Gastroesophageal sphincter (tissue), 4 donors: ENCODE measurements around the gene SND1. TPM values are rescaled to one million over a fixed set of nuclear protein-coding genes. Genes with fewer than 3 reads are reported as not detected.

Experiments used
- ATAC-seq: fragments of 150-250 bp; one replicate; pipeline ENCODE4 v1.9.1; 2016; ENCODE audit warnings: mild to moderate bottlenecking, moderate library complexity
- H3K27ac ChIP-seq, 4 donors: fragments of 200-600 bp; sonication (generic) in 3 of 4; 1 replicate in 3 of 4; 2 replicates in 1 of 4; pipeline ENCODE4 v1.5.1; 2016 to 2019
- H3K27me3 ChIP-seq: fragments of 200-600 bp; sonication (generic); one replicate; pipeline ENCODE4 v1.5.1; 2019
- H3K36me3 ChIP-seq, 2 donors: fragments of 200-600 bp; sonication (generic); one replicate each; pipeline ENCODE4 v1.5.1; 2019; ENCODE audit warnings: control low read depth in 1 of 2
- H3K4me1 ChIP-seq, 3 donors: fragments of 200-600 bp; sonication (generic); 1 replicate in 2 of 3; 2 replicates in 1 of 3; pipeline ENCODE4 v1.5.1; 2016 to 2019; ENCODE audit warnings: control low read depth in 2 of 3
- H3K4me3 ChIP-seq, 2 donors: fragments of 200-600 bp; sonication (generic); one replicate each; pipeline ENCODE4 v1.5.1; 2019; ENCODE audit warnings: mild to moderate bottlenecking in 1 of 2, moderate library complexity in 1 of 2
- H3K9me3 ChIP-seq, 3 donors: fragments of 200-600 bp; sonication (generic); one replicate each; pipeline ENCODE4 v1.5.1; 2017 to 2019; ENCODE audit warnings: control low read depth in 2 of 3
- CTCF ChIP-seq, 4 experiments: fragments of 200-600 bp in 2 of 4; fragments of 450-650 bp in 2 of 4; sonication (generic) in 1 of 4; IDR thresholded peaks; one replicate each; pipeline ENCODE4 v1.5.1; 2017 to 2019; ENCODE audit warnings: antibody characterized with exemption in 4 of 4, mild to moderate bottlenecking in 2 of 4, moderate library complexity in 2 of 4
- EP300 ChIP-seq: sonication (generic); formaldehyde crosslinking; IDR thresholded peaks from one replicate; pipeline ENCODE4 v1.6.1; 2017; ENCODE audit warnings: antibody characterized with exemption, mild to moderate bottlenecking
- POLR2A ChIP-seq, 2 donors: fragments of 450-650 bp; IDR thresholded peaks; one replicate each; pipeline ENCODE4 v1.6.1; 2017; ENCODE audit warnings: antibody characterized with exemption in 2 of 2, mild to moderate bottlenecking in 2 of 2, moderate library complexity in 1 of 2
- POLR2AphosphoS5 ChIP-seq: sonication (generic); formaldehyde crosslinking; IDR thresholded peaks from one replicate; pipeline ENCODE4 v1.6.1; 2017; ENCODE audit warnings: antibody characterized with exemption
- WGBS, 2 donors: methylation state at CpG; one replicate each; pipeline ENCODE4 v1.1.5; 2018; ENCODE audit warnings: low coverage in 1 of 2; 5-methylcytosine and 5-hydroxymethylcytosine counted together
- total RNA-seq, 4 donors: library from RNA; depleted of rRNA; stranded (reverse); fragments of >200 nt; gene quantifications; one replicate each; pipeline ENCODE4 v1.1.0, GENCODE V29; 2016

The SND1 gene
- total RNA-seq, 4 donors from 2014 or later: 97.1 to 119 (median 103) TPM

GRCh38 chr7:128044064-128044463 is 392.1 kb downstream of the SND1 start:
- no peak for TF ChIP-seq POLR2A (IDR thresholded peaks at IDR 0.05)
- H3K27me3 ChIP-seq: no peaks in the 10 kb centered on the region
- H3K4me1 ChIP-seq: no peaks in the 10 kb centered on the region
- H3K27ac ChIP-seq: no peak overlapping the region
- H3K9me3 ChIP-seq: no peaks in the 10 kb centered on the region
- ATAC-seq: no peak
- WGBS, 2 donors: 82 to 100% methylated on average over 1 to 5 of the region's 5 CpGs
- no peak overlapping the region for H3K4me3 ChIP-seq
- H3K36me3 ChIP-seq: peaks cover 0 to 6% of the 10 kb centered on the region in 2 donors

GRCh38 chr7:128045158-128045557 is 393.2 kb downstream of the SND1 start:
- WGBS, 2 donors: 64 to 86% methylated on average over 1 of the region's 1 CpG
- no peak overlapping the region for H3K4me3 ChIP-seq
- no peak for ATAC-seq
- no peaks in the 10 kb centered on the region for H3K9me3 ChIP-seq
- TF ChIP-seq EP300 (no peak), POLR2A (IDR thresholded peaks at IDR 0.05) (no peak), POLR2AphosphoS5 (no peak), CTCF (IDR thresholded peaks at IDR 0.05) (no peak)
- H3K4me1 ChIP-seq: no peaks in the 10 kb centered on the region
- peaks cover 0 to 6% of the 10 kb centered on the region in 2 donors for H3K36me3 ChIP-seq
- H3K27ac ChIP-seq: no peak overlapping the region
- no peaks in the 10 kb centered on the region for H3K27me3 ChIP-seq

GRCh38 chr7:128045766-128046165 is 393.8 kb downstream of the SND1 start:
- Histone ChIP-seq H3K4me3 (no peak overlapping the region), H3K27ac (no peak overlapping the region), H3K27me3 (no peaks in the 10 kb centered on the region), H3K4me1 (no peaks in the 10 kb centered on the region), H3K9me3 (no peaks in the 10 kb centered on the region), H3K36me3 (peaks cover 0 to 6% of the 10 kb centered on the region in 2 donors)
- no peak for ATAC-seq
- TF ChIP-seq POLR2AphosphoS5: no peak
- TF ChIP-seq EP300: no peak
- TF ChIP-seq POLR2A (IDR thresholded peaks at IDR 0.05): no peak
- no peak for TF ChIP-seq CTCF (IDR thresholded peaks at IDR 0.05)
- 88 to 100% methylated on average over 1 of the region's 1 CpG for WGBS, 2 donors

- H3K4me1 ChIP-seq: peaks cover 0 to 8% (median 0%) of the 10 kb centered on the region in 3 donors
- H3K4me3 ChIP-seq: no peak overlapping the region
- H3K9me3 ChIP-seq: no peaks in the 10 kb centered on the region
- H3K27me3 ChIP-seq: no peaks in the 10 kb centered on the region
- ATAC-seq: no peak
- WGBS, 2 donors: 71 to 100% methylated on average over 1 to 2 of the region's 9 CpGs
- TF ChIP-seq POLR2A (IDR thresholded peaks at IDR 0.05) (no peak), EP300 (no peak), POLR2AphosphoS5 (no peak), CTCF (IDR thresholded peaks at IDR 0.05) (no peak)
- peaks cover 0 to 5% of the 10 kb centered on the region in 2 donors for H3K36me3 ChIP-seq
- H3K27ac ChIP-seq: no peak overlapping the region
Measured at GRCh38 chr7:128052404-128052803, 400.4 kb downstream of the SND1 start.

GRCh38 chr7:128053023-128053422 is 401.0 kb downstream of the SND1 start:
- Histone ChIP-seq H3K4me1 (peaks cover 0 to 8% (median 0%) of the 10 kb centered on the region in 3 donors), H3K9me3 (no peaks in the 10 kb centered on the region), H3K36me3 (peaks cover 0 to 5% of the 10 kb centered on the region in 2 donors), H3K27me3 (no peaks in the 10 kb centered on the region), H3K27ac (no peak overlapping the region), H3K4me3 (no peak overlapping the region)
- no peak for TF ChIP-seq EP300
- no peak for TF ChIP-seq CTCF (IDR thresholded peaks at IDR 0.05)
- TF ChIP-seq POLR2AphosphoS5: no peak
- TF ChIP-seq POLR2A (IDR thresholded peaks at IDR 0.05): no peak
- ATAC-seq: no peak
